Gastroesophageal sphincter (tissue), 3 donors: ENCODE data around the gene EIF1.

Experiments
- EP300 ChIP-seq: sonication (generic); formaldehyde crosslinking; IDR thresholded peaks from one replicate; pipeline ENCODE4 v1.6.1; 2017; ENCODE audit warnings: antibody characterized with exemption, mild to moderate bottlenecking
- TF ChIP-seq, protein P1 (sequence below), 4 experiments: fragments of 200-600 bp in 2 of 4; fragments of 450-650 bp in 2 of 4; sonication (generic) in 1 of 4; IDR thresholded peaks; one replicate each; pipeline ENCODE4 v1.5.1; 2017 to 2019; ENCODE audit warnings: antibody characterized with exemption in 4 of 4, mild to moderate bottlenecking in 2 of 4, moderate library complexity in 2 of 4

DNA sequence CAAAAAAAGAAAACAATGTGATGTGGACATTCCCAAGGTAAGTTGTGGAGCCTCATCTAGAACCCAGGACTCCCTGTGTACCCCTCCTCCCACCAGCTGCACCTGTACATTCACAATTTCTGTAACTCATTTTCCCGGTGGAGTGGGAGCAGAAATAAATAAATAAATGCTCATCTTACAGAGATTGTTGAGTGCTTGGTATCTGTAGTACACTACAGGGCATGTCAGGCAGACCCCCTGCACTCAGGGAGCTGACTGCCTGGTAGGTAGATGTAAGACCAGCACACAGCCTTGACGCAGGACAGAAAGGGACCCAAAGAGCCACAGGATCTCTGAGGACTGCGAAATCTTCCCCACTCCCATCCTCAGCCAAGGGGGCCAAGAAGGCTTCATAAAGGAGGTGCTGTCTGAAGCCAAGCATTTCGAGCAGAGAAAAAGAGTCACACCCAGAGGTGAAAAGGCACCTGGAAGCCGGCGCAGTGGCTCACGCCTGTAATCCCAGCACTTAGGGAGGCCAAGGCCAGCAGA, 6.5 kb downstream of the EIF1 start:
- TF ChIP-seq, protein P1, sequence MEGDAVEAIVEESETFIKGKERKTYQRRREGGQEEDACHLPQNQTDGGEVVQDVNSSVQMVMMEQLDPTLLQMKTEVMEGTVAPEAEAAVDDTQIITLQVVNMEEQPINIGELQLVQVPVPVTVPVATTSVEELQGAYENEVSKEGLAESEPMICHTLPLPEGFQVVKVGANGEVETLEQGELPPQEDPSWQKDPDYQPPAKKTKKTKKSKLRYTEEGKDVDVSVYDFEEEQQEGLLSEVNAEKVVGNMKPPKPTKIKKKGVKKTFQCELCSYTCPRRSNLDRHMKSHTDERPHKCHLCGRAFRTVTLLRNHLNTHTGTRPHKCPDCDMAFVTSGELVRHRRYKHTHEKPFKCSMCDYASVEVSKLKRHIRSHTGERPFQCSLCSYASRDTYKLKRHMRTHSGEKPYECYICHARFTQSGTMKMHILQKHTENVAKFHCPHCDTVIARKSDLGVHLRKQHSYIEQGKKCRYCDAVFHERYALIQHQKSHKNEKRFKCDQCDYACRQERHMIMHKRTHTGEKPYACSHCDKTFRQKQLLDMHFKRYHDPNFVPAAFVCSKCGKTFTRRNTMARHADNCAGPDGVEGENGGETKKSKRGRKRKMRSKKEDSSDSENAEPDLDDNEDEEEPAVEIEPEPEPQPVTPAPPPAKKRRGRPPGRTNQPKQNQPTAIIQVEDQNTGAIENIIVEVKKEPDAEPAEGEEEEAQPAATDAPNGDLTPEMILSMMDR (IDR thresholded peaks at IDR 0.05) = no peak
- no peak for TF ChIP-seq EP300
